ENCODE data around the gene OTX2. TPM values are rescaled to one million over a fixed set of nuclear protein-coding genes. Genes with fewer than 3 reads are reported as not detected.

OTX2 gene
- total and polyA plus RNA-seq, 2 of the 13 experiments (the other 11 are each of a cell fraction or from before 2014, with no cell fraction given): not detected

GRCh38 chr14:56841611-56842010, 31.3 kb upstream of the OTX2 start:
- H3K9me3 ChIP-seq (ENCODE audit: low read length): no peaks in the 10 kb centered on the region
- no peak overlapping the region for H3K4me2 ChIP-seq (ENCODE audit: low read depth, low read length)
- H3K36me3 ChIP-seq (replicated peaks in 1 of 2; ENCODE audit: control insufficient read depth in 1 of 2, insufficient read depth in 2 of 2, low read length in 2 of 2): no peaks in the 10 kb centered on the region
- ChIA-PET CTCF (ENCODE audit: low intra/inter-chr PET ratio, low total read pairs) (no interaction called here), POLR2A (no interaction called here)
- no peak for FAIRE-seq
- WGBS (ENCODE audit: low lambda C conversion rate): 3% methylated on average over 3 of the region's 3 CpGs
- H3K4me1 ChIP-seq (ENCODE audit: insufficient read depth, low read length): no peaks in the 10 kb centered on the region
- in situ Hi-C loops (cut with HindIII; ENCODE audit: extremely low pct_ligation_motif_present, low pct_unique_long_range_greater_than_20kb): no loop called here
- no peak for DNase-seq (ENCODE audit: low spot score)
- H3K9ac ChIP-seq (ENCODE audit: insufficient read depth, low read depth, low read length): no peak overlapping the region
- ATAC-seq: no peak
- no peaks in the 10 kb centered on the region for H3K79me2 ChIP-seq (ENCODE audit: insufficient read depth, low read length)
- TF ChIP-seq SALL1 (CRISPR knock-in tag; IDR thresholded peaks at IDR 0.05) (no peak), SUZ12 (IDR thresholded peaks at IDR 0.05; ENCODE audit: low read depth, low read length) (no peak), ZBTB25 (CRISPR knock-in tag; IDR thresholded peaks at IDR 0.05) (no peak), DBP (CRISPR knock-in tag; IDR thresholded peaks at IDR 0.05; ENCODE audit: not compliant biosample characterization) (no peak), CCDC6 (CRISPR knock-in tag; IDR thresholded peaks at IDR 0.05) (no peak), TBP (CRISPR knock-in tag; IDR thresholded peaks at IDR 0.05) (no peak), HOXD1 (CRISPR knock-in tag; IDR thresholded peaks at IDR 0.05) (no peak), ZNF781 (CRISPR knock-in tag; IDR thresholded peaks at IDR 0.05; ENCODE audit: borderline replicate concordance, not compliant biosample characterization) (no peak), ZFY (CRISPR knock-in tag; IDR thresholded peaks at IDR 0.05) (no peak), NAIF1 (CRISPR knock-in tag; IDR thresholded peaks at IDR 0.05; ENCODE audit: borderline replicate concordance) (no peak), ZSCAN31 (CRISPR knock-in tag; IDR thresholded peaks at IDR 0.05; ENCODE audit: low read depth) (no peak), GPN1 (CRISPR knock-in tag; IDR thresholded peaks at IDR 0.05; ENCODE audit: borderline replicate concordance) (no peak), THAP11 (CRISPR knock-in tag; IDR thresholded peaks at IDR 0.05) (no peak), SMARCE1 (IDR thresholded peaks at IDR 0.05; ENCODE audit: borderline replicate concordance) (no peak), ATM (IDR thresholded peaks at IDR 0.05; ENCODE audit: borderline replicate concordance) (no peak)
- H3K4me3 ChIP-seq (replicated peaks in 1 of 3; ENCODE audit: insufficient read depth in 1 of 3, low read depth in 2 of 3, low read length in 3 of 3): no peak overlapping the region
- intact Hi-C loops (cut with micrococcal nuclease; ENCODE audit: unreplicated experiment): no loop called here
- BruUV-seq (replicated peaks): no TSS peak
- H4K20me1 ChIP-seq (ENCODE audit: insufficient read depth, low read length): no peaks in the 10 kb centered on the region
- H2AFZ ChIP-seq (ENCODE audit: low read length): no peak overlapping the region
- no peaks in the 10 kb centered on the region; a peak in 1 of 5 replicates for H3K27me3 ChIP-seq (ENCODE audit: control insufficient read depth in 1 of 2, insufficient read depth in 2 of 2, low read length in 2 of 2)
- no peak overlapping the region for H3K27ac ChIP-seq (ENCODE audit: extremely low read length, insufficient read depth, low read length)

Measured in HepG2 (cell line).